A549 (cell line): Measurements from ENCODE around the gene LMF1.

Source experiments
- CTCF ChIP-seq: fragments of >200 bp; sonication (Bioruptor Twin); formaldehyde crosslinking; IDR thresholded peaks from 3 replicates; pipeline ENCODE4 v1.5.1; 2016
- FOSL2 ChIP-seq, 2 experiments: fragments of 450-650 bp in 1 of 2; fragments of >200 bp in 1 of 2; sonication (Bioruptor Twin) in 1 of 2; formaldehyde crosslinking; IDR thresholded peaks; 2 replicates each; pipeline versions ENCODE4 v1.5.0 to v1.6.1; 2016 to 2020; ENCODE audit warnings: mild to moderate bottlenecking in 1 of 2, moderate library complexity in 1 of 2

GRCh38 chr16:887846-888245 lies 82.9 kb downstream of the LMF1 start:
- no peak for TF ChIP-seq FOSL2 (IDR thresholded peaks at IDR 0.05)
- TF ChIP-seq FOSL2 (CRISPR knock-in tag; IDR thresholded peaks at IDR 0.05), result no peak
- TF ChIP-seq CTCF, result no peak
